Activated T-helper 17 cell treated with anti-CD3 and anti-CD28 coated beads, Interleukin-2, amount 50 U/mL, for 72 hours (primary cell): ENCODE measurements around the gene SSU72. TPM values are rescaled to one million over a fixed set of nuclear protein-coding genes. Genes with fewer than 3 reads are reported as not detected.
"Not testable (repeated sequence)": the region's sequence is repeated elsewhere in the genome, so short reads cannot be mapped to it uniquely, and the experiment has no call there.

ENCODE experiments used
- ATAC-seq: fragments of 150-1000 bp; cut with Tn5 transposase; replicated peaks from 2 replicates; pipeline ENCODE4 v1.10.0; 2021; ENCODE audit warnings: mild to moderate bottlenecking, moderate library complexity
- H3K27ac Mint-ChIP-seq: one replicate; pipeline ENCODE4 v1.8.0; 2022; ENCODE audit warnings: mixed read lengths
- H3K27me3 Mint-ChIP-seq: one replicate; pipeline ENCODE4 v1.8.0; 2022; ENCODE audit warnings: mixed read lengths
- H3K36me3 Mint-ChIP-seq: one replicate; pipeline ENCODE4 v1.8.0; 2022; ENCODE audit warnings: low read depth, mild to moderate bottlenecking, mixed read lengths
- H3K4me1 Mint-ChIP-seq: one replicate; pipeline ENCODE4 v1.8.0; 2022; ENCODE audit warnings: mixed read lengths
- H3K4me3 Mint-ChIP-seq: one replicate; pipeline ENCODE4 v1.8.0; 2022; ENCODE audit warnings: mild to moderate bottlenecking, mixed read lengths
- H3K9me3 Mint-ChIP-seq: one replicate; pipeline ENCODE4 v1.8.0; 2022; ENCODE audit warnings: mixed read lengths
- total RNA-seq, 2 donors: library from RNA; stranded (reverse); gene quantifications; one replicate each; pipeline ENCODE4 v1.2.3, GENCODE V29; 2022

The SSU72 gene
- total RNA-seq, 2 donors from 2014 or later = 75.6 to 133 TPM

DNA sequence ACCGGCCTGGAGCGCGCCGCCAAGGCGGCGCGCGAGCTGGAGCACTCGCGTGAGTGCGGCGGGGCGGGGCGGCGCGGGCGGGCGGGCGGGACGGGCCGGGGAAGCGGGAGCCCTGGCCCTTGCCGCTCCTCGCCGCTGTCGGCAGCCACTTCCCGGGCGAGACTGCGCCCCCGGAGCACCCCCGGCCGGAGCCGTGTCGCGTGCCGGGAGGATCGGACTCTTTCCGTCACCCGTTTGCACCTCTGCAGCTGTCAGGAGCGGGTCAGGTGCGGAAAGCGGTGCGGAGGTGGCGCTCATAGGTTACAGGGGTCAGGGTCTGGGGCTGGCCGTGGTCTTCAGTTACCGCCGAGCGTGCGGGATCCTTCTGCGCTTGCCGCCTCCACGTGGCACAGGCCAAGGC, 62.2 kb downstream of the SSU72 start:
- not testable (repeated sequence) for H3K4me1 Mint-ChIP-seq, H3K9me3 Mint-ChIP-seq, H3K27ac Mint-ChIP-seq, H3K27me3 Mint-ChIP-seq
- ATAC-seq = peak; percentile 6
- peaks cover 15% of the 10 kb centered on the region for H3K36me3 Mint-ChIP-seq
- peak overlapping the region; percentile 96 for H3K4me3 Mint-ChIP-seq

DNA sequence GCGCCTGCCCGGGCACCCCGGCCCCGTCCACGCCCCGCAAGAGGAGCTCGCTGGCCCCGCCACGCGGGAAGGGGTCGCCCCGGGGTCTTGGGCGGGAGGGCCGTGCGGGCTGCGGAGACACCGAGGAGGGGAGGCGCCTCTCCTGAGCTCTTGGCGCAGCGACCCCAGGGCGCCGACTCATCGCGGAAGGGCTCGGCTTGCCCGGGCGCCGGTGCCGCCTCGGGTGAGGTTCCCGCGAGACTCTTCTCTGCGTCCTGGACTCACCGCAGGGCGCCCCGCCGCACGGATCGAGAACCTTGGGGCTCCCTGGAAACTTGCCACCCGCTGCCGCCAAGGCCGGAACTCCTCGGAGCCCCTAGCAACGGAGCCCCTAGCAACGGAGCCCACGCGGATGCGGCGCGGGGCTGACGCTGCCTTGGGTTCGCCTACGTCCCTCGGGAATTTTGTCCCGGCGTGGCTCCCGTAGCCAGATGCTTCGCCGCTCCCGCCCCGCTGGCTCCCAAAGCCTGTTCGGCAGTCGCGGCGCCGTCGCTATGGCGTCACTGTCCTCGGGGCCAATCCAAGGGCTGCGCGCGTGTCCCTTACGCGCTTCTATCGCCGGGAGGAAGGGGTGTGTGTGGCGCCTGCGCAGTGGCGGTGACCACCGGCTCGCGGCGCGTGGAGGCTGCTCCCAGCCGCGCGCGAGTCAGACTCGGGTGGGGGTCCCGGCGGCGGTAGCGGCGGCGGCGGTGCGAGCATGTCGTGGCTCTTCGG, 63.0 kb downstream of the SSU72 start, which contains the start of gene ATAD3A:
TSS of gene ATAD3A (plus strand) at position 630 of the 753 bp plus-strand sequence. CDS start at position 737, 107 bp downstream.
- Mint-ChIP-seq H3K9me3 (no peaks in the 10 kb centered on the region), H3K27me3 (no peaks in the 10 kb centered on the region), H3K4me1 (peaks cover 5% of the 10 kb centered on the region), H3K4me3 (peak within 1 kb of the TSS; percentile 96), H3K27ac (peak within 1 kb of the TSS; percentile 97), H3K36me3 (peaks cover 13% of the 10 kb centered on the region)
- peak; percentile 98 for ATAC-seq

DNA sequence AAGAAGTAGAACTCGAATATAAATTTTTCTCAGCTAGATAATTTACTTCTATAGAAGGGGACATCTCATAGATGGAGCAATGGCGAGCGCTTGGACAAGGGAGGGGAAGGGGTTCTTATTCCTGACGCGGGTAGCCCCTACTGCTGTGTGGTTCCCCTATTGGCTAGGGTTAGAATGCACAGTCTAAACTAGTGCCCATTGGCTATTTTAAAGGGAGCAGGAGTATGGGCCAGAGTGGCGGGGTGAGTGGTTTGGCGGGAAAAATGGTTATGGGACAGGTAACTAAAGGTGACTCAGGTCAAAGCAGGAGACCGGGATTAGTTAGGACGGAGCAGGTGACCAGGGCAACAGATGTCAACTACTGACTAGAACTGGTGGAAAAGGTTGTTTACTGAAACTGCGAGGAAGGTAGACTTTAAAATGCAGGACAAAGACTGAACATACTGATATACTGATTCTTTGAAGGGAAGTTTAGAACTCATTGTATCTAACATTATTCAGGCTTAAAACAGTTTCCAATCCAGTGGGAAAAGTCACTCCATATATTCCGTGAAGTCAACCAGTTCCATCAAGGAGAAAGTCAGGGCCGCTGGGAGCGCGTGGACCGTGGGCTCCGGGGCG, 63.6 kb downstream of the SSU72 start:
- peaks cover 5% of the 10 kb centered on the region for H3K4me1 Mint-ChIP-seq
- peak overlapping the region; percentile 97 for H3K27ac Mint-ChIP-seq
- ATAC-seq = no peak
- H3K4me3 Mint-ChIP-seq = peak overlapping the region; percentile 96
- H3K9me3 Mint-ChIP-seq = no peaks in the 10 kb centered on the region
- H3K36me3 Mint-ChIP-seq = peaks cover 9% of the 10 kb centered on the region
- no peaks in the 10 kb centered on the region for H3K27me3 Mint-ChIP-seq

- not testable (repeated sequence) for H3K27me3 Mint-ChIP-seq, H3K36me3 Mint-ChIP-seq, ATAC-seq, H3K4me3 Mint-ChIP-seq, H3K9me3 Mint-ChIP-seq, H3K27ac Mint-ChIP-seq
- H3K4me1 Mint-ChIP-seq = peaks cover 12% of the 10 kb centered on the region
Observed at GRCh38 chr1:1509465-1509850, 65.2 kb downstream of the SSU72 start.

DNA sequence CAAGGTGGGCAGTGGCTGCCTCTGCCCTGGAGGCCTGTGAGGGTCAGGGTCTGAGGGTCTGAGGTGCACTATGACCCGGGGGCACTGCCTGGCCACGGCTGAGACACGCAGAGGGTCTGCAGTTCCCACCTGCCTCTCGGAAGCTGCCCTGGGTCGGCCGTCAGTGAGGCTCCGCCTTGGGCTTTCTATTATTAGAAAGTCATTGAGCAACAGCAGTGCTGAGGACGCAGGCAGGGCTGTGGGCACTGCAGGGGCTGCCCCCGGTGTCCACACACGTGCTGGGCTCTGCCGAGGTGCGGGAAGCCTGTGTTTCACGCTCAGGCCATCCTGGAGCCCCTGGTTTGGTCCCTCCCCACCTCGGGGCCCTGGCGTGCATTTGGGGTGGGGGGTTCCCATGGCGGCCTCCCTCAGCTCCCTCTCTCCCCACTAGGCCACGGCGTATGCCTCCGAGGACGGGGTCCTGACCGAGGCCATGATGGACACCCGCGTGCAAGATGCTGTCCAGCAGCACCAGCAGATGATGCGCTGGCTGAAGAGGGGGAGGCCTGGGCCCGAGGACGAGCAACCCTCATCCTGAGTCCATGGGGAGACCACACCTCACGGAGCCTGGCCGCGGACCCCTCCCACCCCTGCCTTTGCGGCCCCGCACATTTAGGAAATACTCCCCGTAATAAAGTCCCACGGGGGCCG, 65.7 kb downstream of the SSU72 start:
- H3K4me3 Mint-ChIP-seq, H3K36me3 Mint-ChIP-seq, H3K27me3 Mint-ChIP-seq, ATAC-seq, H3K27ac Mint-ChIP-seq, H3K9me3 Mint-ChIP-seq: not testable (repeated sequence)
- peaks cover 12% of the 10 kb centered on the region for H3K4me1 Mint-ChIP-seq

- Mint-ChIP-seq H3K4me3 (peak overlapping the region; percentile 80), H3K4me1 (peaks cover 12% of the 10 kb centered on the region), H3K27ac (peak overlapping the region; percentile 56), H3K27me3 (no peaks in the 10 kb centered on the region), H3K9me3 (no peaks in the 10 kb centered on the region), H3K36me3 (no peaks in the 10 kb centered on the region)
- ATAC-seq = no peak
Observed at GRCh38 chr1:1507305-1507704, 67.4 kb downstream of the SSU72 start.

GRCh38 chr1:1505801-1506200, 68.9 kb downstream of the SSU72 start:
- not testable (repeated sequence) for H3K36me3 Mint-ChIP-seq, H3K9me3 Mint-ChIP-seq, H3K4me1 Mint-ChIP-seq, H3K27me3 Mint-ChIP-seq, ATAC-seq
- Mint-ChIP-seq H3K27ac (peak overlapping the region; percentile 91), H3K4me3 (peak overlapping the region; percentile 80)

DNA sequence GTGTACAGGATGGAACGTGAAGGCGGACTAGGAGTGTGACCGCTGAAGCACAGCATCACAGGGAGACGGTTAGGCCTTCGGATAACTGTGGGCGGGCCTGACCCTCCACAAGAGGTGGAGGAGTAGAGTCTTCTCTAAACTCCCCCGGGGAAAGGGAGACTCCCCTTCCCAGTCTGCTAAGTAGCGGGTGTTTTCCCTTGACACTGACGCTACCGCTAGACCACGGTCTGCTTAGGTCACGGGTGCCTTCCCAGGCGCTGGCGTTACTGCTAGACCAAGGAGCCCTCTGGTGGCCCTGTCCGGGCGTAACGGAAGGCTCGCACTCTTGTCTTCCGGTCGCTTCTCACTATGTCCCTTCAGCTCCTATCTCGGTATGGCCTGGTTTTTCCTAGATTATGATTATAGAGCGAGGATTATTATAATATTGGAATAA, 69.3 kb downstream of the SSU72 start:
- peak overlapping the region; percentile 80 for H3K4me3 Mint-ChIP-seq
- H3K27ac Mint-ChIP-seq = peak overlapping the region; percentile 91
- not testable (repeated sequence) for H3K36me3 Mint-ChIP-seq, H3K4me1 Mint-ChIP-seq, H3K27me3 Mint-ChIP-seq, H3K9me3 Mint-ChIP-seq
- ATAC-seq = peak; percentile 81

DNA sequence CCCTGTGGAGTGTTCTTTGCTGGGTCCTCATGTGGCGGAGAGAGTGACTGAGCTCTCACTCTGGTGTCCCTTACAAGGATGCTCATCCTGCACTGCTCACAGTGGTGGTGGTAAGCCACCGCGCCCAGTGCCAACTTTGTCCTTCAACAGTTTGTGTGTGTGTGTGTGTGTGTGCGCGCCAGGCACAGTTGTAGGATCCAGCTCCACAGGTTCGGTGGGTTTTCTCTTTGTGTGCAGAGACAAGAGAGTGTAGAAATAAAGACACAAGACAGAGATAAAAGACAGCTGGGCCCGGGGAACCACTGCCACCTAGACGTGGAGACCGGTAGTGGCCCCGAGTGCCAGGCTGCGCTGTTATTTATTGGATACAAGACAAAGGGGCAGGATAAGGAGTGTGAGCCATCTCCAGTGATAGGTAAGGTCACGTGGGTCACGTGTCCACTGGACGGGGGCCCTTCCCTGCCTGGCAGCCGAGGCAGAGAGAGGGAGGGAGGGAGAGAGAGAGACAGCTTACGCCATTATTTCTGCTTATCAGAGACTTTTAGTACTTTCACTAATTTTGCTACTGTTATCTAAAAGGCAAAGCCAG, 69.8 kb downstream of the SSU72 start:
- peak; percentile 76 for ATAC-seq
- peak overlapping the region; percentile 80 for H3K4me3 Mint-ChIP-seq
- H3K36me3 Mint-ChIP-seq, H3K4me1 Mint-ChIP-seq, H3K9me3 Mint-ChIP-seq, H3K27me3 Mint-ChIP-seq: not testable (repeated sequence)
- peak overlapping the region; percentile 91 for H3K27ac Mint-ChIP-seq

DNA sequence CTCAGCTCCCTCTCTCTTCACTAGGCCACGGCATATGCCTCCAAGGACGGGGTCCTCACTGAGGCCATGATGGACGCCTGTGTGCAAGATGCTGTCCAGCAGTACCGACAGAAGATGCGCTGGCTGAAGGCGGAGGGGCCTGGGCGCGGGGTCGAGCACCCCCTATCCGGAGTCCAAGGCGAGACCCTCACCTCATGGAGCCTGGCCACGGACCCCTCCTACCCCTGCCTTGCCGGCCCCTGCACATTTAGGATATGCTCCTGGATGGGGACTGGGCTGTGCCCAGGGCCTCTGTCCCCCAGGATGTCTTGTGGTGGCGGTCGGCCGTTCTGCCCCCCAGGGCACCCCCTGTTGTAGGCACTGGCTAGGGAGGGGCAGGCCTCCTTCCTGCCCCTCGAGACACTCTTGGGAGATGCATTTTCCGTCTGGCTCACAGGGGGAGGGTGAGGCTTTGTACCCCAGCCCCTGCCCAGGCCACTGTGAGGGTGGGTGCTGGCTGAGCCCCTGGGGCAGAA, 79.1 kb downstream of the SSU72 start:
- H3K27ac Mint-ChIP-seq, H3K4me3 Mint-ChIP-seq, ATAC-seq, H3K9me3 Mint-ChIP-seq, H3K27me3 Mint-ChIP-seq, H3K4me1 Mint-ChIP-seq: not testable (repeated sequence)
- H3K36me3 Mint-ChIP-seq = peaks cover 35% of the 10 kb centered on the region

GRCh38 chr1:1494311-1494710, 80.4 kb downstream of the SSU72 start:
- H3K9me3 Mint-ChIP-seq, H3K27ac Mint-ChIP-seq, ATAC-seq, H3K4me1 Mint-ChIP-seq, H3K27me3 Mint-ChIP-seq, H3K4me3 Mint-ChIP-seq: not testable (repeated sequence)
- peaks cover 47% of the 10 kb centered on the region for H3K36me3 Mint-ChIP-seq

Other genes with a start within 250 kb of the SSU72 start
- 1 to 10 TPM in 1 of 2 donors, under 1 TPM in 1; 0.71 to 1.1 TPM for gene TAS1R3, start 243.6 kb downstream of the SSU72 start, total RNA-seq
- 10 to 100 TPM; 46.2 to 48.0 TPM for gene DVL1, start 225.4 kb downstream of the SSU72 start, total RNA-seq
- under 1 TPM in 1 of 2 donors, not detected in 1; 0.56 TPM for gene MXRA8, start 216.3 kb downstream of the SSU72 start, total RNA-seq
- gene AURKAIP1, start 199.7 kb downstream of the SSU72 start, total RNA-seq = 100 to 1,000 TPM in 1 of 2 donors, 10 to 100 TPM in 1; 93.3 to 163 TPM
- 100 to 1,000 TPM; 103 to 107 TPM for gene CCNL2, start 175.5 kb downstream of the SSU72 start, total RNA-seq
- gene MRPL20, start 167.6 kb downstream of the SSU72 start, total RNA-seq = 100 to 1,000 TPM in 1 of 2 donors, 10 to 100 TPM in 1; 57.7 to 147 TPM
- not detected for gene ANKRD65, start 153.6 kb downstream of the SSU72 start, total RNA-seq
- 1 to 10 TPM in 1 of 2 donors, under 1 TPM in 1; 0.84 to 6.2 TPM for gene VWA1, start 139.2 kb downstream of the SSU72 start, total RNA-seq
- gene ATAD3C, start 125.2 kb downstream of the SSU72 start, total RNA-seq = 1 to 10 TPM; 1.4 to 2.1 TPM
- gene ATAD3B, start 103.1 kb downstream of the SSU72 start, total RNA-seq = 10 to 100 TPM; 24.6 to 55.5 TPM
- 10 to 100 TPM; 24.2 to 56.8 TPM for gene ATAD3A, start 62.7 kb downstream of the SSU72 start, total RNA-seq
- gene TMEM240, start 34.2 kb downstream of the SSU72 start, total RNA-seq = 1 to 10 TPM; 2.1 to 2.3 TPM
- gene FNDC10, start 25.3 kb upstream of the SSU72 start, total RNA-seq = 1 to 10 TPM; 1.1 to 1.4 TPM
- 10 to 100 TPM; 42.7 to 83.5 TPM for gene MIB2, start 40.6 kb upstream of the SSU72 start, total RNA-seq
- 1 to 10 TPM; 1.8 to 6.5 TPM for gene MMP23B, start 57.3 kb upstream of the SSU72 start, total RNA-seq
- 10 to 100 TPM; 19.1 to 34.4 TPM for gene CDK11B, start 84.1 kb upstream of the SSU72 start, total RNA-seq
- gene SLC35E2B, start 117.9 kb upstream of the SSU72 start, total RNA-seq = 10 to 100 TPM; 31.4 to 38.5 TPM
- 10 to 100 TPM; 51.8 to 65.6 TPM for gene CDK11A, start 149.5 kb upstream of the SSU72 start, total RNA-seq
- 10 to 100 TPM; 39.0 to 90.2 TPM for gene NADK, start 203.6 kb upstream of the SSU72 start, total RNA-seq